CD4-positive, alpha-beta T cell treated with Interleukin-15 for 1 hour (primary cell): ENCODE data around the gene CMTM3.
"Not testable (repeated sequence)": the region's sequence is repeated elsewhere in the genome, so short reads cannot be mapped to it uniquely, and the experiment has no call there.

Experiments
- DNase-seq: peaks from one replicate; pipeline ENCODE4 v3.0.0-alpha.2; 2020

The CMTM3 gene

GRCh38 chr16:66585481-66586239 lies 18.8 kb upstream of the CMTM3 start:
- no peak for DNase-seq

GRCh38 chr16:66587881-66588600 lies 16.5 kb upstream of the CMTM3 start:
- no peak for DNase-seq

- peak; percentile 82 for DNase-seq
Measured at GRCh38 chr16:66588981-66589713, 15.4 kb upstream of the CMTM3 start.

GRCh38 chr16:66590322-66590721 lies 14.2 kb upstream of the CMTM3 start:
- no peak for DNase-seq

GRCh38 chr16:66591018-66591417 lies 13.5 kb upstream of the CMTM3 start:
- no peak for DNase-seq

GRCh38 chr16:66592241-66592640 lies 12.3 kb upstream of the CMTM3 start:
- no peak for DNase-seq

GRCh38 chr16:66592814-66593213 lies 11.7 kb upstream of the CMTM3 start:
- no peak for DNase-seq

GRCh38 chr16:66594739-66595138 lies 9.8 kb upstream of the CMTM3 start:
- no peak for DNase-seq

GRCh38 chr16:66596559-66596958 lies 7.9 kb upstream of the CMTM3 start:
- DNase-seq: not testable (repeated sequence)

GRCh38 chr16:66596986-66597848 lies 7.3 kb upstream of the CMTM3 start:
- DNase-seq: no peak

- DNase-seq: no peak
Measured at GRCh38 chr16:66598111-66598510, 6.4 kb upstream of the CMTM3 start.

GRCh38 chr16:66599726-66600125 lies 4.8 kb upstream of the CMTM3 start:
- no peak for DNase-seq

GRCh38 chr16:66600477-66600876 lies 4.0 kb upstream of the CMTM3 start:
- DNase-seq: no peak

GRCh38 chr16:66601471-66601870 lies 3.0 kb upstream of the CMTM3 start:
- no peak for DNase-seq

GRCh38 chr16:66603537-66604375 lies 748 bp upstream of the CMTM3 start:
- DNase-seq: peak; percentile 85

GRCh38 chr16:66605177-66605978 lies 874 bp downstream of the CMTM3 start:
- DNase-seq: peak; percentile 22

- DNase-seq: peak; percentile 38
Measured at GRCh38 chr16:66605979-66606751, 1.7 kb downstream of the CMTM3 start.

- peak; percentile 77 for DNase-seq
Measured at GRCh38 chr16:66608241-66609138, 4.0 kb downstream of the CMTM3 start.

- DNase-seq: no peak
Measured at GRCh38 chr16:66609139-66609510, 4.6 kb downstream of the CMTM3 start.
